GM18907 (cell line): ENCODE results near the gene POLR3GL.
A peak's percentile ranks its signal among the peaks of the same experiment; 100 is the strongest.

Source experiments
- ATAC-seq: cut with Tn5 transposase; IDR thresholded peaks from one replicate; pipeline ENCODE4 v1.9.1; 2021; ENCODE audit warnings: mild to moderate bottlenecking, moderate library complexity; ENCODE audit not compliant: unreplicated experiment

POLR3GL gene

GRCh38 chr1:145947551-145947950, 16.9 kb upstream of the POLR3GL start:
- no peak for ATAC-seq

GRCh38 chr1:145949219-145949618, 15.3 kb upstream of the POLR3GL start:
- no peak for ATAC-seq

- no peak for ATAC-seq
These were observed 13.0 kb upstream of the POLR3GL start for GRCh38 chr1:145951526-145951925.

GRCh38 chr1:145952903-145953302, 11.6 kb upstream of the POLR3GL start:
- ATAC-seq, result no peak

- no peak for ATAC-seq
These were observed 10.6 kb upstream of the POLR3GL start for GRCh38 chr1:145953861-145954260.

- no peak for ATAC-seq
These were observed 9.1 kb upstream of the POLR3GL start for GRCh38 chr1:145955436-145955835.

GRCh38 chr1:145956361-145956760, 8.1 kb upstream of the POLR3GL start:
- no peak for ATAC-seq

- no peak for ATAC-seq
These were observed 7.6 kb upstream of the POLR3GL start for GRCh38 chr1:145956781-145957442.

- ATAC-seq, result peak; percentile 89
These were observed 6.8 kb upstream of the POLR3GL start, which contains the start of gene LIX1L for GRCh38 chr1:145957443-145958319. LIX1L (minus strand) TSS chr1:145958017; CDS start chr1:145957927, 90 bp downstream.

- ATAC-seq, result no peak
These were observed 5.8 kb upstream of the POLR3GL start for GRCh38 chr1:145958734-145959133.

- ATAC-seq, result no peak
These were observed 5.2 kb upstream of the POLR3GL start for GRCh38 chr1:145959333-145959732.

- no peak for ATAC-seq
These were observed 4.5 kb upstream of the POLR3GL start for GRCh38 chr1:145959957-145960467.

- ATAC-seq, result no peak
These were observed 3.9 kb upstream of the POLR3GL start for GRCh38 chr1:145960468-145961108.

- no peak for ATAC-seq
These were observed 3.4 kb upstream of the POLR3GL start for GRCh38 chr1:145961109-145961424.

- no peak for ATAC-seq
These were observed 2.9 kb upstream of the POLR3GL start for GRCh38 chr1:145961425-145962156.

GRCh38 chr1:145962157-145963102, 2.1 kb upstream of the POLR3GL start:
- ATAC-seq, result no peak

- ATAC-seq, result no peak
These were observed 1.0 kb upstream of the POLR3GL start for GRCh38 chr1:145963265-145964019.

GRCh38 chr1:145965119-145965744, 742 bp downstream of the POLR3GL start:
- ATAC-seq, result no peak

GRCh38 chr1:145967288-145967687, 2.8 kb downstream of the POLR3GL start:
- ATAC-seq, result no peak
